Measurements from ENCODE around the gene CLCF1.

The CLCF1 gene

DNA sequence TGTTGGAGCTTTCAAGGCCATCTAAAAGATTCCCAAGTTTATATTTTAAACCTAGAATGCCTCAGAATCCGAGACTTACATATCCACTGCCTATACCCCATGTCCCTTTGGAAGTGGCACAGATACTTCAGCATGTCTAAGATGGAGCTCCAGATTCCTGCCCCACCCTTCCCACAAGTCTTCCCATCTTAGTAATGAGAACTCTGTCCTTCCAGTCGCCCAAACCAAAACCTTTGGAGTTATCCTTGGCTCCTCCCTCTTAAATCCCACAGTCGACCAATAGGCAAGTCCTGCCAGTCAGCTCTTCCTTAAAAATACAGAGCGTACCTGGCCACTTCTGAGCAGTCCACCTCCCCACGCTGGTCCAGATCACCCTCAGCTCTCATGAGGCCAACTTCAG lies 24.4 kb downstream of the CLCF1 start:
- Histone ChIP-seq H3K4me1 (ENCODE audit: control insufficient read depth in 1 of 2, insufficient read depth in 2 of 2, low read length in 2 of 2) (peaks cover 43 to 58% of the 10 kb centered on the region in 2 donors), H3K4me3 (ENCODE audit: low read depth in 1 of 2, low read length in 2 of 2) (no peak overlapping the region), H3K9me3 (ENCODE audit: control insufficient read depth in 1 of 2, low read length in 2 of 2) (no peaks in the 10 kb centered on the region), H3K27ac (ENCODE audit: low read depth, low read length) (no peak overlapping the region), H3K27me3 (ENCODE audit: control insufficient read depth in 1 of 2, insufficient read depth in 2 of 2, low read length in 2 of 2) (no peaks in the 10 kb centered on the region), H3K36me3 (ENCODE audit: control insufficient read depth in 1 of 2, insufficient read depth in 2 of 2, low read length in 2 of 2) (no peaks in the 10 kb centered on the region), H3K9ac (ENCODE audit: low read depth in 1 of 2, low read length in 2 of 2) (no peak overlapping the region)

DNA sequence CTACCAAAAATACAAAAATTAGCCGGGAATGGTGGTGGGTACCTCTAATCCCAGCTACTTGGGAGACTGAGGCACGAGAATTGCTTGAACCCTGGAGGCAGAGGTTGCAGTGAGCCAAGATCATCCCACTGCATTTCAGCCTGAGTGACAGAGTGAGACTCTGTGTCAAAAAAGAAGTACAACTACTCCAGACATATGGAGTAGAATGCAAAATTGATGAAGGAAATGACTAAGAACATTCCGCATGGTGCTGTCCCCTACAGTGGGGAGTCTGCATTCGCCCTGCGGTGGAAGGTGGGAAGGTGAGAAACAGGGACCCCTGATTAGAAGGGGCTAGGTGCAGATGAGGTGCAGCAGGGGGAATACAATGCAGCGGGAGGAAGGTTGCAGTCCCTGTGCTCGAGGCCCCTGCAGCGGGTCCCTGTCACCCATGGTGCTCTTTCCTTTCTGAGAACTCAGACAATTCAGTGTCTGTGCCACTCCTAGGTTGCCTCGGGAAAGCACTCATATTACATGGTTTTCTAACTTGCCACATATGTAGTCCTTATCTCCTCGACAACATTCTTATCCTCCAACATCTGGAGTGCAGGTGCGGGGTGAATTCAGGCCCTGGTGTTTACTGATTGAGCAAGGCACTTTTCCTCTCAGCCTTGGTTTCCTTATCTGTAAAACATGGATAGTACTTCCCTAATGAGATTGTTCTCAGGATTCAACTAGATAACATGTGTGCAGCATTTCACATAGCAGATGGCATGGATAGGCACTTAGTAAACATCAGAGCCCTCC lies 25.2 kb downstream of the CLCF1 start:
- Histone ChIP-seq H3K9me3 (ENCODE audit: control insufficient read depth in 1 of 2, low read length in 2 of 2) (no peaks in the 10 kb centered on the region), H3K27me3 (ENCODE audit: control insufficient read depth in 1 of 2, insufficient read depth in 2 of 2, low read length in 2 of 2) (no peaks in the 10 kb centered on the region), H3K9ac (ENCODE audit: low read depth in 1 of 2, low read length in 2 of 2) (no peak overlapping the region), H3K36me3 (ENCODE audit: control insufficient read depth in 1 of 2, insufficient read depth in 2 of 2, low read length in 2 of 2) (no peaks in the 10 kb centered on the region), H3K4me1 (ENCODE audit: control insufficient read depth in 1 of 2, insufficient read depth in 2 of 2, low read length in 2 of 2) (peaks cover 40 to 56% of the 10 kb centered on the region in 2 donors), H3K4me3 (ENCODE audit: low read depth in 1 of 2, low read length in 2 of 2) (no peak overlapping the region), H3K27ac (ENCODE audit: low read depth, low read length) (no peak overlapping the region)

- Histone ChIP-seq H3K36me3 (ENCODE audit: control insufficient read depth in 1 of 2, insufficient read depth in 2 of 2, low read length in 2 of 2) (no peaks in the 10 kb centered on the region), H3K4me3 (ENCODE audit: low read depth in 1 of 2, low read length in 2 of 2) (peak overlapping the region in 1 of 2 donors; percentile 26), H3K4me1 (ENCODE audit: control insufficient read depth in 1 of 2, insufficient read depth in 2 of 2, low read length in 2 of 2) (peaks cover 30 to 40% of the 10 kb centered on the region in 2 donors), H3K9ac (ENCODE audit: low read depth in 1 of 2, low read length in 2 of 2) (peak overlapping the region in 1 of 2 donors; percentile 41), H3K27ac (ENCODE audit: low read depth, low read length) (peak overlapping the region; percentile 15), H3K9me3 (ENCODE audit: control insufficient read depth in 1 of 2, low read length in 2 of 2) (no peaks in the 10 kb centered on the region), H3K27me3 (ENCODE audit: control insufficient read depth in 1 of 2, insufficient read depth in 2 of 2, low read length in 2 of 2) (no peaks in the 10 kb centered on the region)
Measured at GRCh38 chr11:67345920-67346819, 27.2 kb downstream of the CLCF1 start.

DNA sequence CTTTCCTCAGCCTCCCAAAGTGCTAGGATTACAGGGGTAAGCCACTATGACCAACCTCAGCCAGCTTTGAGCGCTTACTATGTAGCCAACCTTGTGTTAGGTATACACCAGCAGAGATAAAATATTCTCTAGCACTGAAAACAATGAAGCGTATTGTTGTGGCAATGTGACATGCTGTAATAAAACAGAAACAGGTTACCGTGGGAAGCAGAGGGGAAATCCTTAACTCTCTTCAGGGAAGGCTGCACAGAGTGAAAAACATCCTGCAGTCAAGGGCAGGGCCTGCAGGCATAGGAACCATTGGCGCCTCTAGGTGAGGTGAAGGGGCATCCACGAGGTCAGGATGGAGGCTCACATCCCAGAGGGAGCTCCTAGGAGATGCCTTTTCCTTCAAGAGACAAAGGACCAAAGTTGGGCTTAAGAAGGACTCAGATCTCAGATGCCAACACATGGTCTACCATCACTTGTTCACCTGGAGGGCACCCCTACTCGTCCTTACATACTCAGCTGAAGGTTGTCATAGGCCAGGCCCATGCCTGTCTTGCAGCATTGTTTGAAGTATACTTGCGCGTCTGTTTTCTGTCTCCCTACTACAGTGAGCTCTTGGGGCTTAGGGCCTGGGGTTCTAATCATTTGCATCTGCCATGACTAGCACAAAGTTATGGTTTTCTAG lies 28.0 kb downstream of the CLCF1 start:
- Histone ChIP-seq H3K9ac (ENCODE audit: low read depth in 1 of 2, low read length in 2 of 2) (peak overlapping the region in 1 of 2 donors; percentile 41), H3K36me3 (ENCODE audit: control insufficient read depth in 1 of 2, insufficient read depth in 2 of 2, low read length in 2 of 2) (no peaks in the 10 kb centered on the region), H3K9me3 (ENCODE audit: control insufficient read depth in 1 of 2, low read length in 2 of 2) (no peaks in the 10 kb centered on the region), H3K27me3 (ENCODE audit: control insufficient read depth in 1 of 2, insufficient read depth in 2 of 2, low read length in 2 of 2) (no peaks in the 10 kb centered on the region), H3K4me3 (ENCODE audit: low read depth in 1 of 2, low read length in 2 of 2) (no peak overlapping the region), H3K4me1 (ENCODE audit: control insufficient read depth in 1 of 2, insufficient read depth in 2 of 2, low read length in 2 of 2) (peaks cover 27 to 35% of the 10 kb centered on the region in 2 donors), H3K27ac (ENCODE audit: low read depth, low read length) (peak overlapping the region; percentile 15)

DNA sequence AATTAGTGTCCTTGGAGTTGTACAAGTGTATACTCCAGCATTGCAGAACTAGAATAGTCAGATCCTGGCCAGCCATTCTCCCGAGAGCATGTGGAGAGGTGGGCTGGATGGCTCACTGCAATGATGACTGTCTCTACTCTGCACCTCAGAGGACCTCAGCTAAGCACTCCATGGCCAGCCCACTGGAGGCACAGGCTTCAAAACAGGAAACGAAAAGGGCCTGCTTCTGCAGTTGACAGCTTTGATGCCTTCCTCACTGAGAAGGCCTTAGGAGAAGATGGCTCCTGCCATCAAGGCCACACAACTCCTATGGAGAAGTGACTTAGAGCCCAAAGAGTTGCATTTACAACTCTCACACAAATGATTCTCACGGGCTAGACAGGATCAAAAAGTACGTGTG lies 29.1 kb downstream of the CLCF1 start:
- H3K27me3 ChIP-seq (ENCODE audit: control insufficient read depth in 1 of 2, insufficient read depth in 2 of 2, low read length in 2 of 2) = no peaks in the 10 kb centered on the region
- H3K36me3 ChIP-seq (ENCODE audit: control insufficient read depth in 1 of 2, insufficient read depth in 2 of 2, low read length in 2 of 2) = no peaks in the 10 kb centered on the region
- H3K9me3 ChIP-seq (ENCODE audit: control insufficient read depth in 1 of 2, low read length in 2 of 2) = no peaks in the 10 kb centered on the region
- no peak overlapping the region for H3K27ac ChIP-seq (ENCODE audit: low read depth, low read length)
- no peak overlapping the region for H3K4me3 ChIP-seq (ENCODE audit: low read depth in 1 of 2, low read length in 2 of 2)
- H3K9ac ChIP-seq (ENCODE audit: low read depth in 1 of 2, low read length in 2 of 2) = no peak overlapping the region
- peaks cover 27 to 33% of the 10 kb centered on the region in 2 donors for H3K4me1 ChIP-seq (ENCODE audit: control insufficient read depth in 1 of 2, insufficient read depth in 2 of 2, low read length in 2 of 2)

DNA sequence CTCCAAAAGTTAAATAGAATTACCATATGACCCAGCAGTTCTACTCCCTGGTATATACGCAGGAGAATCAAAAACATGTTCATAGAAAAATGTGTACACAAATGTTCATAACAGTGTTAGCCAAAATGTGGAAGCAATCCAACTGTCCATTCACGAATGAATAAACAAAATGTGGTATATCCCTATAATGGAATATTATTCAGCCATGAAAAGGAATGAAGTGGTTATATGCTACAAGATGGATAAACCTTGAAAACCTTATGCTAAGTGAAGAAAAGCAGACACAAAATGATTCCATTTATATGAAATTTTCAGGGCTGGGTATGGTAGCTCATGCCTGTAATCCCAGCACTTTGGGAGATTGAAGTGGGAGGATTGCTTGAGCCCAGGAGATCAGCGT lies 36.1 kb downstream of the CLCF1 start:
- Histone ChIP-seq H3K9ac (ENCODE audit: low read depth in 1 of 2, low read length in 2 of 2) (no peak overlapping the region), H3K36me3 (ENCODE audit: control insufficient read depth in 1 of 2, insufficient read depth in 2 of 2, low read length in 2 of 2) (no peaks in the 10 kb centered on the region), H3K27me3 (ENCODE audit: control insufficient read depth in 1 of 2, insufficient read depth in 2 of 2, low read length in 2 of 2) (no peaks in the 10 kb centered on the region), H3K4me1 (ENCODE audit: control insufficient read depth in 1 of 2, insufficient read depth in 2 of 2, low read length in 2 of 2) (no peaks in the 10 kb centered on the region), H3K4me3 (ENCODE audit: low read depth in 1 of 2, low read length in 2 of 2) (no peak overlapping the region), H3K27ac (ENCODE audit: low read depth, low read length) (no peak overlapping the region), H3K9me3 (ENCODE audit: control insufficient read depth in 1 of 2, low read length in 2 of 2) (no peaks in the 10 kb centered on the region)

DNA sequence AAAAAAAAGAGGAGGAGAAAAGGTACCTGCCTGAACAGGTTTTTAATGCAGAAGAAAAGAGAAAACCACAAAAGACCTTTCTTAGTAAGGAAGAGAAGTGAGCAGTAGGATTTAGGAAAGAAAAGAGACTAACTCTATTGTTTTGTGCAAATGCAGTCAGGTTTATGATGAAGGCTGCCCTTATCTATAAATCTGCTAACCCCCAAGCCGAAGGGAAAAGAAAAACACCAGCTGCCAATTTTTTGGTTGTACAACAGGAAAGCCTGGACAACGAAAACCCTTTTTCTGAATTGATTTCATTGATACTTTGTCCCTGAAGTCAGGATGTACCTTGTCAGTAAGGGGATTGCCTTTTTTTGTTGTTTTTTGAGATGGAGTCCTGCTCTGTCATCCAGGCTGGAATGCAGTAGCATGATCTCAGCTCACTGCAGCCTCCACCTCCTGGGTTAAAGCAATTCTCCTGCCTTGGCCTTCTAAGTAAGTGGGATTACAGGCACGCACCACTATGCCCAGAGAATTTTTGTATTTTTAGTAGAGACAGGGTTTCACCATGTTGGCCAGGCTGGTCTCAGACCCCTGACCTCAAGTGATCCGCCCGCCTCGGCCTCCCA lies 41.2 kb downstream of the CLCF1 start:
- Histone ChIP-seq H3K9ac (ENCODE audit: low read depth in 1 of 2, low read length in 2 of 2) (no peak overlapping the region), H3K9me3 (ENCODE audit: control insufficient read depth in 1 of 2, low read length in 2 of 2) (no peaks in the 10 kb centered on the region), H3K4me1 (ENCODE audit: control insufficient read depth in 1 of 2, insufficient read depth in 2 of 2, low read length in 2 of 2) (no peaks in the 10 kb centered on the region), H3K4me3 (ENCODE audit: low read depth in 1 of 2, low read length in 2 of 2) (no peak overlapping the region), H3K36me3 (ENCODE audit: control insufficient read depth in 1 of 2, insufficient read depth in 2 of 2, low read length in 2 of 2) (no peaks in the 10 kb centered on the region), H3K27me3 (ENCODE audit: control insufficient read depth in 1 of 2, insufficient read depth in 2 of 2, low read length in 2 of 2) (no peaks in the 10 kb centered on the region), H3K27ac (ENCODE audit: low read depth, low read length) (no peak overlapping the region)

DNA sequence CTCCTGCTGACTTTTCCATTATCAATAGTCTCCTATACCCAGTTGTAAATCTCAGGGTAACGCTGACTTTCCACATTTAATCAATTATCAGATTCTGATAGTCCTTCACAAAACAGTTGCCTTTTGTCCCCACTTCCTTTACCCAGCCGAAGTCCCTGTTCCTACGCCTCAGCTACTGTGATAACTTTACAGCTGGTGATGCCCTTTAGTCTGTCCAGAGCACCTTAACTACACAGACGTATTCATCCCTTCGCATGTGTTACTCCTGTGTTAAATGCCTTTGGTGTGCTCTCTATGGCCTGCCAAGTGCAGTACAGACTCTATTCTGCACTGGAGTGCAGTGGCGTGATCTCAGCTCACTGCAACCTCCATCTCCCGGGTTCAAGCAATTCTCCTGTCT lies 49.9 kb downstream of the CLCF1 start:
- no peak overlapping the region for H3K27ac ChIP-seq (ENCODE audit: low read depth, low read length)
- no peak overlapping the region for H3K4me3 ChIP-seq (ENCODE audit: low read depth in 1 of 2, low read length in 2 of 2)
- no peaks in the 10 kb centered on the region for H3K27me3 ChIP-seq (ENCODE audit: control insufficient read depth in 1 of 2, insufficient read depth in 2 of 2, low read length in 2 of 2)
- H3K9me3 ChIP-seq (ENCODE audit: control insufficient read depth in 1 of 2, low read length in 2 of 2) = no peaks in the 10 kb centered on the region
- H3K36me3 ChIP-seq (ENCODE audit: control insufficient read depth in 1 of 2, insufficient read depth in 2 of 2, low read length in 2 of 2) = no peaks in the 10 kb centered on the region
- H3K4me1 ChIP-seq (ENCODE audit: control insufficient read depth in 1 of 2, insufficient read depth in 2 of 2, low read length in 2 of 2) = peaks cover 15% of the 10 kb centered on the region in 2 donors
- H3K9ac ChIP-seq (ENCODE audit: low read depth in 1 of 2, low read length in 2 of 2) = no peak overlapping the region

DNA sequence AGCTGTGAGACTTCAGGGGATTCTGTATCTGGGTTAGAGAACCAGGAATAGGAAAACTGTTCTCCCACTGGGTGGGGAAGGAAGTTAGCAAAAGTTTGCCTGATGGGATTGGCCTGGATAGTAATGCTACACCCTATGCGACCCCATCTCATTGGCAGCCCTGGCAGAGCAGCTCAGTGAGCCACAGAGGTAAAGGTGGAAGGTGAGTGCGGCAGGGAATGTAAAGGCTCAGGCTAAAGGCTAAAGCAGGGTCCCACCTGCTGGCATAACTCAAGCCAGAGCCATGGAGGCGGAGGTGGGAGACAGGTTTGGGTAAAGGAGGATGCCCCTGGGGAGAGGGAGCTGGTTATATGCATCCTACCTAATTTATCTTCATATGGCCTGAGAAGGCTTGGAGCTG lies 51.3 kb downstream of the CLCF1 start:
- Histone ChIP-seq H3K9ac (ENCODE audit: low read depth in 1 of 2, low read length in 2 of 2) (no peak overlapping the region), H3K9me3 (ENCODE audit: control insufficient read depth in 1 of 2, low read length in 2 of 2) (no peaks in the 10 kb centered on the region), H3K27ac (ENCODE audit: low read depth, low read length) (no peak overlapping the region), H3K27me3 (ENCODE audit: control insufficient read depth in 1 of 2, insufficient read depth in 2 of 2, low read length in 2 of 2) (no peaks in the 10 kb centered on the region), H3K36me3 (ENCODE audit: control insufficient read depth in 1 of 2, insufficient read depth in 2 of 2, low read length in 2 of 2) (no peaks in the 10 kb centered on the region), H3K4me1 (ENCODE audit: control insufficient read depth in 1 of 2, insufficient read depth in 2 of 2, low read length in 2 of 2) (peaks cover 19% of the 10 kb centered on the region in 2 donors), H3K4me3 (ENCODE audit: low read depth in 1 of 2, low read length in 2 of 2) (no peak overlapping the region)
